Measurements from ENCODE around the gene PLD3.

DNA sequence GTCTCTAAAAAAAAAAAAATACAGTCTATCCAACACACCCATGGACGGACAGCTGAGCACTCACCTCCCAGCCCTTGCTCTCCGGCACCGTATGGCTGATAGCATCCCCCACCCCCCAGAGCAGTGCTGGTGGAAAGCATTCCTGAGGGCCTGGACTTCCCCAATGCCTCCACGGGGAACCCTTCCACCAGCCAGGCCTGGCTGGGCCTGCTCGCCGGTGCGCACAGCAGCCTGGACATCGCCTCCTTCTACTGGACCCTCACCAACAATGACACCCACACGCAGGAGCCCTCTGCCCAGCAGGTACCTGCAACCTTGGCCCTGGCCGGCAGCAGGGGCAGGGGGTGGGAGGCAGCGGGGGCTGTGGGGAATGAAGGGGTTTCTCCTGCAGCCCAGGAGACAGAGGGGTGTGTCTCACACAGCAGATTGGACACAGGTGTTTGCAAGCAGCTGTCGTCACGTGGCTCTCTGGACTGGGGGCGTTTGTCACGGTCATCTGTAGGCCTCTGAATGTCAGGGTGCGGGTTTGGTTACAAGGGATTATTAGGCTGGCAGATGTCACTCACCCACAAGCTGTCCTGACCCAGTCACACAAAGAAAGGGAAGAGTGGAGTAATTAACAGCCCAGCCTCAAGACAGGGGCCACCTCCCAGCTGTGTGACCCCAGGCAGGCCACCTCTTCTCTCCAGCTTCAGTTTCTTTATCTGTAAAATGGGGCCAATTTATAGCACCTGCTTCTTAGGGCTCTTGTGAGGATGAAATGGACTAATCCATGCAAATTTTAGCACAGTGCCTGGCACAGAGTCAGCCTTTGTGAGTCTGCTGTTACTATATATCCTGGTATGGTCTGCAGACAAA, 19.3 kb downstream of the PLD3 start:
- TF ChIP-seq SIN3A (IDR thresholded peaks at IDR 0.05; ENCODE audit: borderline replicate concordance, insufficient read depth, low read length) (no peak), TAF1 (IDR thresholded peaks at IDR 0.05; ENCODE audit: borderline replicate concordance, insufficient read depth, low read length) (no peak)

Data from PFSK-1 (cell line).